VCaP (cell line): ENCODE results near the gene NLRP9.

Source experiments
- H3K27ac ChIP-seq: fragments of 450-650 bp; 2 replicates; pipeline ENCODE4 v1.5.1; 2017
- TF ChIP-seq, protein P1 (sequence below): fragments of 450-650 bp; conservative IDR thresholded peaks from 2 replicates; pipeline ENCODE4 v1.5.1; 2017; ENCODE audit warnings: mild to moderate bottlenecking, moderate library complexity

Gene NLRP9

DNA sequence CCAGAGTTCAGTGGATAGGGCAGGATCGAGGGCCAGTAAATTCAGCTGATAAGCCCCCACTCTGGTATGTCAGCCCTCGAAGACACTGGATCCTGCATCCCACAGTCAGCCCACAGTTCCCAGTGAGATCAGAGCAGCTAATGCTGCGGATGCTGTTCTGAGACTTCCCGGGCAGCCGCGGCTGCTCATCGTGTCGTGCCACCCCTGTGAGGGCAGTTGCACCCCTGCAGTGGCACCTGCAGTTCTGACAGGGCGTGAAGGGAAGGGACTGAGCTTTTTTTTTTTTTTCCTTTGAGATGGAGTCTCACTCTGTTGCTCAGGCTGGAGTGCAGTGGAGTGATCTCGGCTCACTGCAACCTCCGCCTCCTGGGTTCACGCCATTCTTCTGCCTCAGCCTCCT, 70.7 kb downstream of the NLRP9 start:
- H3K27ac ChIP-seq: no peak overlapping the region
- TF ChIP-seq, protein P1, sequence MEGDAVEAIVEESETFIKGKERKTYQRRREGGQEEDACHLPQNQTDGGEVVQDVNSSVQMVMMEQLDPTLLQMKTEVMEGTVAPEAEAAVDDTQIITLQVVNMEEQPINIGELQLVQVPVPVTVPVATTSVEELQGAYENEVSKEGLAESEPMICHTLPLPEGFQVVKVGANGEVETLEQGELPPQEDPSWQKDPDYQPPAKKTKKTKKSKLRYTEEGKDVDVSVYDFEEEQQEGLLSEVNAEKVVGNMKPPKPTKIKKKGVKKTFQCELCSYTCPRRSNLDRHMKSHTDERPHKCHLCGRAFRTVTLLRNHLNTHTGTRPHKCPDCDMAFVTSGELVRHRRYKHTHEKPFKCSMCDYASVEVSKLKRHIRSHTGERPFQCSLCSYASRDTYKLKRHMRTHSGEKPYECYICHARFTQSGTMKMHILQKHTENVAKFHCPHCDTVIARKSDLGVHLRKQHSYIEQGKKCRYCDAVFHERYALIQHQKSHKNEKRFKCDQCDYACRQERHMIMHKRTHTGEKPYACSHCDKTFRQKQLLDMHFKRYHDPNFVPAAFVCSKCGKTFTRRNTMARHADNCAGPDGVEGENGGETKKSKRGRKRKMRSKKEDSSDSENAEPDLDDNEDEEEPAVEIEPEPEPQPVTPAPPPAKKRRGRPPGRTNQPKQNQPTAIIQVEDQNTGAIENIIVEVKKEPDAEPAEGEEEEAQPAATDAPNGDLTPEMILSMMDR: no peak

DNA sequence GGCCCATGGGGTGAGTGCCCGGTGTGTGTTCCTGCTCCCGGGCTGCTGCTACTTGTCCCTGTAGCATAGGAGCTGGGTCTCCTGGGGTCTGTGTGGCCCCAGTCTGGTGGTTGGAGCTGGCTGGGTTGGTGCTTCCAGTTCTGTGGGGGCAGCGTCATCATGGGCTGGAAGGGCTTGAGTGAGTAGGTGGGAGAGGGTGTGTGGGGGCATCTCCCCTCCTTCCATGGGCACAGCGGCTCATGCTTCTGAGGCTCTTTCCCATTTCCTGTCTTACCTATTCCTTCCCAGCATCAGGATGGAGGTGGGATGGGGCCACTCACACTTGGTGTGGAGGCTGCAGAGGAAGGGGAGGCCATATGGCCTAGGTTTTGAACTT, 71.2 kb downstream of the NLRP9 start:
- no peak overlapping the region for H3K27ac ChIP-seq

DNA sequence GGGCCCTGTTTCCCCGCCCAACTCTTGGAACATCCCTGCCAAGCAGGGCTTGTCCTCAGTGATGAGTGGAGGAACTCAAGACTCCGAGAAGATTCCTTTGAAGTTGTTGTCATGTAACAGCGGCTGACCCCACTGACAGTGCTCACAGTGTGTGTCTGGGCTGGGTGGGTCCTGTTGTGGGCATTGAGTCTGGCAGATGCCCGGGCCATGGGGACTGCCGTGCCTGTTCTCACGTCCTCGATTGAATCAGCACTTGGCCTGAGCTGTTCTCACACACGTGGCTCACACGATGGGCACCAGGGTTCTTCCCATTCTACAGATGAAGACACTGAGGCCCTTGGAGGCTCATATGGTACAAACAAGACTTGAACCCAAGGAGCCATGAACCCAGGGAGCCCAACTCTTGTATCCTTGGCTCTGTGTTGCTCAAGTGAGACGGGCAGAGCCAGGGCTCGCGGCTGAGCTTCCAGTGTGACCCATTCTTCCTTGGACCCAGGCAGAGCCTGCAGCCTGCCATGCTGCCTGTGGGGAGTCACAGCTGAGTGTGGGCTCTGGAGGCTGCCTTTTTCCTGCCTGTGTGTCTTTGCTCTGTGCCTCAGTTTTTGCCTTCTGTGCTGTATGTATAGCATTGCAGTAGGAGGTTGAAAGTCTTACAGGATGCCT, 71.7 kb downstream of the NLRP9 start:
- TF ChIP-seq, protein P1: no peak
- no peak overlapping the region for H3K27ac ChIP-seq

More for the DNA sequence above, 71.2 kb downstream of the NLRP9 start:
- TF ChIP-seq, protein P1: no peak

DNA sequence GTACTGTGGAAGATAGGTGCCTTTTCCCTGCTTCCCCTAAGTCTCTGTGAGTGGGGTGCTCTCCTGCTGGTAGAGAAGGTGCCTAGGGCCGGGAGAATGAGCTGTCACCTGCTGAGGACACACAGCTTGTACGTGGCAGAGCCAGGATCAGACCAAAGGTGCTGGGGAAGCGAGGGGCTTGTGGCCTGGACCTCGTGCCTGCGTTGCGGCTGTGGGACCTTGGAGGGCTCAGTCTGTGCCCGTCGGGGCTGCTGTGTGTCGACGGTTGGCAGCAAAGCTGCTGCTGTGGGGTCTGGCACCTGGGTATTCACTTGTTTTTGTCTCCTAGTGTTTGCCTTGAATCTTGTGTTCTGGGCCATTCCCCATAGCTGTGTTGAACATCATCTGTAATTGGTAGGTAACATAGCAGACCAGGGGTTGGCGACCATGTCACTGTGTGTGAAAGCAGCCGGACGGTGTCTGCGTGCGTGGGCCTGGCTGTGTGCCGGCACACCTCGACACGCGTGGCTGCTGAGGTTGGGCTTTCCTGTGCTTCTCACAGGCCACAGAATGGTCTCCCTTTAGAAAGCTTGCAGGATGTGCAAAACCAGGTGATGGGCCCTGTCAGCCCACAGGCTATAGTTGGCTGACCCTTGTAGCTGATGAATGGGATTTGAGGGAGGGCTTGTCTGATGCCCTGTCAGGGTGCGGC, 74.2 kb downstream of the NLRP9 start:
- H3K27ac ChIP-seq: no peak overlapping the region
- TF ChIP-seq, protein P1: no peak

DNA sequence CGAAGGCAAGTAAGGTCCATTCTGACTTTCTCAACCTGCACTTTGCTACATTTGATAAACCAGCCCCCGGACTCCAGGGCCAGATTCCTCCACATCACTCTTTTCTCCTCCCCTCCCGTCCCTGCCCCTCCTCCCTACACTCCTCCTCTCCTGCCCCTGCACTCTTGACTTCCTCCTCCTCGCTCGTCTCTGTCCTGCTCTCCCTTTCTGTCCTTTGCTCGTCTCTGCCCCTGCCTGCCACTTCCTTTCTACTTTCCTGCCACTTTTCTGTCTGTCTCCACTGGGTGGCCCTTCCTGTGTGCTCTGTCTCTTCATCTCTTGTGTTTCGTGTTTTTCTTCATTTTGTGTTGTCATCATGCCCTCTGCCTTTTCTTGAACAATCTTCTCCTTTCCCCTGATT, 76.4 kb downstream of the NLRP9 start:
- TF ChIP-seq, protein P1: no peak
- no peak overlapping the region for H3K27ac ChIP-seq

DNA sequence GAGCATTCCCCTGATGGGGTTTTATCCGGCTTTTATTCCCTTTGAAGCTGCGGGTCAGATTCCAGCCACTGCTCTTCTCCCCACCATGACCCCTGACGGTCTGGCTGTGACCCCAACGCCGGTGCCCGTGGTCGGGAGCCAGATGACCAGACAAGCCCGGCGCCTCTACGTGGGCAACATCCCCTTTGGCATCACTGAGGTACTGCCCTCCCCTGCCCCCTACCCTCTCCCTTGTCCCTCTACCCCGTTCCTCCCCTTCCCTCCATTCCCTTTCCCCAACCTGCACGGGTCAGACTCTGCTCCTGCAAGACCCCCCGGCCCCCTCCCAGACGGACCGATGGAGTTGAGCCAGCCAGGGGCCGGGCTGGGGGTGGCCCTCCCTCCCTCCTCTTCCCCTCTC, 77.2 kb downstream of the NLRP9 start:
- TF ChIP-seq, protein P1: no peak
- H3K27ac ChIP-seq: no peak overlapping the region

DNA sequence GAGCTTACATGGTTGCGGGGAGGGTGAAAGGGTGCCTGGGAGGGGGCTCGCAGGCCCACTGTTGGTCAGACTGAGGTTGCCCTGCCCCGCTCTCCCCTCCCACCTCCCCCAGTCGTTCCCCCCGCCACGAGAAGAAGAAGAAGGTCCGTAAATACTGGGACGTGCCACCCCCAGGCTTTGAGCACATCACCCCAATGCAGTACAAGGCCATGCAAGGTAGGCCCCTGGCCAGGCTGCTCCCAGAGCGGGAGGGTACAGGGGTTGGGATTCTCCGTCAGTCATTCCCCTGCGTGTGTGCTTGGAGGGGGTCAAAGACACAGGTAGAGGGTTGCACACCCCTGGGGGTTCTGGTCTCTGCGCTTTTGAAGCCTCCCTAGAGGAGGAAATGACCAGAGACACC, 77.8 kb downstream of the NLRP9 start:
- TF ChIP-seq, protein P1: no peak
- H3K27ac ChIP-seq: no peak overlapping the region
